ENCODE measurements around the gene LINGO3. TPM values are rescaled to one million over a fixed set of nuclear protein-coding genes. Genes with fewer than 3 reads are reported as not detected.

LINGO3 gene
- total and polyA plus RNA-seq, 2 donors (not counting 3 experiments of a cell fraction or from before 2014, with no cell fraction given), result not detected

DNA sequence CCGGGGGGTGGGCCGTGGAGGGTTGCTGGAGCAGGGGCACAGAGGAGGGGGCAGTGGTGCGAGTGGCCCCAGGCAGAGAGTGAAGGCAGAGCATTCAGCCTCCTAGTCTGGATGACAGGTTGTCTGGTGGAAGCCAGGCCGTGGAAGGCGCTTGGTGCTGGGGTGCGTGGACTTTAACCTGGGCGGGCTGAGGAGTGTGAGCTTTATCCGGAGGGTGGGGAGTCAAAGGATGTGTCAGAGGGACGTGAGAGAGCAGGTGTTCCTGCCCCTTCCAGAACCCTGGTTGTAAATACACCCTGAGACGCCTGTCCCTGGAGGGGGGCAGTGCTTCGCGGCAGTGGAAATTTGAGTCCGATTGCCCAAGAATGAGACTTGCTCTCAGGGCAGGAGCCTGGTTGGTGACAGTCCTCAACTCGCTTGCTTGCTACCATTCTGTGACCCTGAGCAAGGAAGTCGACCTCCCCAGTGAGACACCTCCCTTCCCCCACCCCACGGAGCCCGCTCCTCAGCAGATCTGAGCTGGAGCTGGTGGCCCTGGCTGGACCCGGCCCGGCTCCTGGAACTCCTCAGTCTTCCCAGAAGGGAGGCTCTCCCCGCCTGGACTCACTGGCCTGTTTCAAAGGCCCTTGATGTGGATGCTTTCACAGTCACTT, 22.8 kb upstream of the LINGO3 start:
- FAIRE-seq (no peak), DNase-seq (ENCODE audit: low read depth, low spot score) (no peak)
- TF ChIP-seq MYC (IDR thresholded peaks at IDR 0.05; ENCODE audit: low read depth, low read length) (no peak), GATA2 (IDR thresholded peaks at IDR 0.05; ENCODE audit: insufficient read depth, insufficient read length, low read depth, low read length) (no peak), POLR2AphosphoS5 (IDR thresholded peaks at IDR 0.05; ENCODE audit: insufficient read depth, low read depth, low read length) (no peak), FOS (IDR thresholded peaks at IDR 0.05; ENCODE audit: borderline replicate concordance, insufficient read depth, low read length) (no peak), EZH2 (IDR thresholded peaks at IDR 0.05; ENCODE audit: borderline replicate concordance, low read depth, low read length, severe bottlenecking) (no peak), POLR2A (IDR thresholded peaks at IDR 0.05; ENCODE audit: low read depth, low read length) (no peak), JUN (IDR thresholded peaks at IDR 0.05; ENCODE audit: borderline replicate concordance, insufficient read depth, insufficient read length, low read depth) (no peak)
- TF ChIP-seq, protein P1, sequence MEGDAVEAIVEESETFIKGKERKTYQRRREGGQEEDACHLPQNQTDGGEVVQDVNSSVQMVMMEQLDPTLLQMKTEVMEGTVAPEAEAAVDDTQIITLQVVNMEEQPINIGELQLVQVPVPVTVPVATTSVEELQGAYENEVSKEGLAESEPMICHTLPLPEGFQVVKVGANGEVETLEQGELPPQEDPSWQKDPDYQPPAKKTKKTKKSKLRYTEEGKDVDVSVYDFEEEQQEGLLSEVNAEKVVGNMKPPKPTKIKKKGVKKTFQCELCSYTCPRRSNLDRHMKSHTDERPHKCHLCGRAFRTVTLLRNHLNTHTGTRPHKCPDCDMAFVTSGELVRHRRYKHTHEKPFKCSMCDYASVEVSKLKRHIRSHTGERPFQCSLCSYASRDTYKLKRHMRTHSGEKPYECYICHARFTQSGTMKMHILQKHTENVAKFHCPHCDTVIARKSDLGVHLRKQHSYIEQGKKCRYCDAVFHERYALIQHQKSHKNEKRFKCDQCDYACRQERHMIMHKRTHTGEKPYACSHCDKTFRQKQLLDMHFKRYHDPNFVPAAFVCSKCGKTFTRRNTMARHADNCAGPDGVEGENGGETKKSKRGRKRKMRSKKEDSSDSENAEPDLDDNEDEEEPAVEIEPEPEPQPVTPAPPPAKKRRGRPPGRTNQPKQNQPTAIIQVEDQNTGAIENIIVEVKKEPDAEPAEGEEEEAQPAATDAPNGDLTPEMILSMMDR (IDR thresholded peaks at IDR 0.05; ENCODE audit: extremely low read depth in 1 of 2, insufficient read depth in 1 of 2, low read depth in 1 of 2, low read length in 2 of 2), result no peak
- TF ChIP-seq, protein P2, sequence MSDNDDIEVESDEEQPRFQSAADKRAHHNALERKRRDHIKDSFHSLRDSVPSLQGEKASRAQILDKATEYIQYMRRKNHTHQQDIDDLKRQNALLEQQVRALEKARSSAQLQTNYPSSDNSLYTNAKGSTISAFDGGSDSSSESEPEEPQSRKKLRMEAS (IDR thresholded peaks at IDR 0.05; ENCODE audit: insufficient read depth, insufficient read length), result no peak
- Histone ChIP-seq H3K9ac (replicated peaks; ENCODE audit: extremely low read depth, insufficient read depth, low read length) (no peak overlapping the region), H3K27me3 (ENCODE audit: control insufficient read depth in 2 of 2, insufficient read depth in 2 of 2, low read length in 2 of 2) (no peaks in the 10 kb centered on the region), H3K36me3 (ENCODE audit: control insufficient read depth in 2 of 2, extremely low read depth in 1 of 2, insufficient read depth in 2 of 2, low read length in 2 of 2) (no peaks in the 10 kb centered on the region), H3K4me3 (replicated peaks in 1 of 3; ENCODE audit: insufficient read depth in 1 of 3, low read depth in 1 of 3, low read length in 3 of 3) (no peak overlapping the region), H2AFZ (ENCODE audit: low read depth, low read length) (no peak overlapping the region), H3K27ac (ENCODE audit: insufficient read depth, low read depth, low read length) (no peak overlapping the region), H3K4me1 (ENCODE audit: control insufficient read depth, extremely low read depth, insufficient read depth, low read length) (peaks cover 15% of the 10 kb centered on the region), H4K20me1 (replicated peaks; ENCODE audit: control insufficient read depth, extremely low read depth, insufficient read depth, low read length) (no peaks in the 10 kb centered on the region), H3K4me2 (ENCODE audit: insufficient read depth, low read length) (no peak overlapping the region), H3K9me3 (replicated peaks; ENCODE audit: control insufficient read depth, insufficient read depth, low read length) (no peaks in the 10 kb centered on the region), H3K79me2 (ENCODE audit: control insufficient read depth, insufficient read depth, low read length) (peaks cover 45% of the 10 kb centered on the region), H3K9me1 (replicated peaks; ENCODE audit: control insufficient read depth, extremely low read depth, insufficient read depth, low read length) (no peaks in the 10 kb centered on the region)
- intact Hi-C loops (cut with micrococcal nuclease) (no loop called here), dilution Hi-C loops (cut with MboI; ENCODE audit: extremely low pct_ligation_motif_present, low sequenced_read_pairs) (no loop called here)
- no TSS peak for BruUV-seq (replicated peaks)
- POLR2A ChIA-PET, result interaction anchor here (0.6 kb wide), 1 partner anchor 147 kb away, joined by 6 read pairs; no protein-coding TSS in a partner anchor
- CTCF ChIA-PET, result no interaction called here

Data from endothelial cell of umbilical vein (primary cell).